ENCODE results near the gene CDC42EP5. TPM values are rescaled to one million over a fixed set of nuclear protein-coding genes. Genes with fewer than 3 reads are reported as not detected.

Gene CDC42EP5
- total RNA-seq, 1 experiment from 2014 or later = 11.5 TPM

GRCh38 chr19:54434112-54434872 lies 38.8 kb downstream of the CDC42EP5 start:
- ATAC-seq (no peak), DNase-seq (ENCODE audit: low spot score) (no peak)
- Mint-ChIP-seq H3K9me3 (no peaks in the 10 kb centered on the region), H3K4me1 (peaks cover 40% of the 10 kb centered on the region), H3K27me3 (ENCODE audit: low read depth) (peaks cover 37% of the 10 kb centered on the region), H3K4me3 (no peak overlapping the region), H3K27ac (no peak overlapping the region), H3K36me3 (no peaks in the 10 kb centered on the region)
- ChIA-PET CTCF (interaction anchor here (0.7 kb wide), 1 partner anchor 43 kb away, joined by 3 read pairs; no protein-coding TSS in a partner anchor), POLR2A (interaction anchor here (1.0 kb wide), 1 partner anchor 13 kb away, joined by 3 read pairs; no protein-coding TSS in a partner anchor)
- TF ChIP-seq SOX15 (CRISPR knock-in tag; IDR thresholded peaks at IDR 0.05) (no peak), EMX1 (CRISPR knock-in tag; IDR thresholded peaks at IDR 0.05) (peak; percentile 2; the same call in 1 of the 2 replicates)

- TF ChIP-seq IRF2 (CRISPR knock-in tag; IDR thresholded peaks at IDR 0.05; ENCODE audit: borderline replicate concordance, low read depth) = no peak
- TF ChIP-seq NFATC4 (CRISPR knock-in tag; IDR thresholded peaks at IDR 0.05) = no peak
- no peak for TF ChIP-seq TEAD1 (CRISPR knock-in tag; IDR thresholded peaks at IDR 0.05)
- TF ChIP-seq OVOL2 (CRISPR knock-in tag; IDR thresholded peaks at IDR 0.05; ENCODE audit: borderline replicate concordance) = no peak
- no peak for TF ChIP-seq ERG (CRISPR knock-in tag; IDR thresholded peaks at IDR 0.05)
- TF ChIP-seq ZNF532 (CRISPR knock-in tag; IDR thresholded peaks at IDR 0.05; ENCODE audit: borderline replicate concordance) = no peak
- no peak for TF ChIP-seq MYBL2 (CRISPR knock-in tag; IDR thresholded peaks at IDR 0.05)
- DNase-seq (ENCODE audit: low spot score) (no peak), ATAC-seq (no peak)
- H3K9me3 Mint-ChIP-seq = no peaks in the 10 kb centered on the region
- peaks cover 38% of the 10 kb centered on the region for H3K27me3 Mint-ChIP-seq (ENCODE audit: low read depth)
- no peak overlapping the region for H3K27ac Mint-ChIP-seq
- H3K36me3 Mint-ChIP-seq = no peaks in the 10 kb centered on the region
- CTCF ChIA-PET = interaction anchor here (1.0 kb wide), 1 partner anchor 18 kb away, joined by 4 read pairs; the partner anchor contains the start of gene TTYH1
- POLR2A ChIA-PET = interaction anchor here (0.6 to 1.0 kb wide), 2 partner anchors 13 to 1141 kb away, joined by 3 to 7 read pairs; no protein-coding TSS in a partner anchor
- peaks cover 39% of the 10 kb centered on the region for H3K4me1 Mint-ChIP-seq
- no peak overlapping the region for H3K4me3 Mint-ChIP-seq
These were observed 39.4 kb downstream of the CDC42EP5 start for GRCh38 chr19:54433697-54434096.

- H3K9me3 Mint-ChIP-seq = no peaks in the 10 kb centered on the region
- H3K27me3 Mint-ChIP-seq (ENCODE audit: low read depth) = peaks cover 45% of the 10 kb centered on the region
- CTCF ChIA-PET = interaction anchor here (5.8 kb wide), 1 partner anchor 11 kb away, joined by 58 read pairs; no protein-coding TSS in a partner anchor
- POLR2A ChIA-PET = no interaction called here
- no peaks in the 10 kb centered on the region for H3K36me3 Mint-ChIP-seq
- TF ChIP-seq MYBL2 (CRISPR knock-in tag; IDR thresholded peaks at IDR 0.05) = no peak
- no peak for TF ChIP-seq TEAD1 (CRISPR knock-in tag; IDR thresholded peaks at IDR 0.05)
- no peak for TF ChIP-seq ZNF396 (CRISPR knock-in tag; IDR thresholded peaks at IDR 0.05; ENCODE audit: borderline replicate concordance)
- no peak for TF ChIP-seq ZBTB43 (CRISPR knock-in tag; IDR thresholded peaks at IDR 0.05)
- no peak for TF ChIP-seq NR1H2 (CRISPR knock-in tag; IDR thresholded peaks at IDR 0.05)
- TF ChIP-seq ZSCAN18 (CRISPR knock-in tag; IDR thresholded peaks at IDR 0.05) = no peak
- TF ChIP-seq ZNF138 (CRISPR knock-in tag; conservative IDR thresholded peaks at IDR 0.05) = no peak
- TF ChIP-seq ETV6 (CRISPR knock-in tag; IDR thresholded peaks at IDR 0.05) = no peak
- TF ChIP-seq ESRRA (CRISPR knock-in tag; IDR thresholded peaks at IDR 0.05; ENCODE audit: borderline replicate concordance) = no peak
- TF ChIP-seq KAT7 (CRISPR knock-in tag; IDR thresholded peaks at IDR 0.05; ENCODE audit: borderline replicate concordance) = no peak
- no peak for TF ChIP-seq MXD4 (CRISPR knock-in tag; IDR thresholded peaks at IDR 0.05; ENCODE audit: borderline replicate concordance)
- peaks cover 39% of the 10 kb centered on the region for H3K4me1 Mint-ChIP-seq
- no peak overlapping the region for H3K4me3 Mint-ChIP-seq
- H3K27ac Mint-ChIP-seq = no peak overlapping the region
- DNase-seq (ENCODE audit: low spot score) = no peak
- ATAC-seq = no peak
These were observed 40.9 kb downstream of the CDC42EP5 start for GRCh38 chr19:54432144-54432738.
